BJ (cell line): ENCODE results near the gene CDKAL1. TPM values are rescaled to one million over a fixed set of nuclear protein-coding genes. Genes with fewer than 3 reads are reported as not detected.
A peak's percentile ranks its signal among the peaks of the same experiment; 100 is the strongest.
"Not testable (repeated sequence)": the region's sequence is repeated elsewhere in the genome, so short reads cannot be mapped to it uniquely, and the experiment has no call there.

Experiments
- CTCF ChIA-PET: fragments of 350-600 bp; formaldehyde crosslinking; extraction: SDS; loops from one replicate; lab custom pipeline; 2021; ENCODE audit warnings: antibody characterized with exemption, inconsistent platforms; lab: Yijun Ruan, JAX
- POLR2A ChIA-PET: fragments of 300-600 bp; sonication (Branson Sonifier 250); formaldehyde crosslinking; extraction: SDS; loops from one replicate; lab custom pipeline; 2021; ENCODE audit warnings: antibody characterized with exemption; lab: Charles Lee
- DNase-seq: peaks from one replicate; pipeline ENCODE4 v3.0.0-alpha.2; 2011; ENCODE audit warnings: low read depth
- H3K27me3 ChIP-seq: 2 replicates; pipeline ENCODE4 v1.6.0; 2011; ENCODE audit warnings: low read length; ENCODE audit not compliant: control insufficient read depth, insufficient read depth
- H3K36me3 ChIP-seq: 2 replicates; pipeline ENCODE4 v1.5.1; 2011; ENCODE audit warnings: low read length; ENCODE audit not compliant: control insufficient read depth, insufficient read depth
- H3K4me3 ChIP-seq: 2 replicates; pipeline ENCODE4 v1.5.1; 2011; ENCODE audit warnings: low read depth, mild to moderate bottlenecking, control low read depth, low read length
- polyA plus RNA-seq: library from polyadenylated mRNA; depleted of rRNA; stranded (reverse); fragments of >200 nt; gene quantifications from 2 replicates; pipeline ENCODE4 v1.2.3, GENCODE V29; 2011
- TF ChIP-seq, protein P1 (sequence below): IDR thresholded peaks from 2 replicates; pipeline ENCODE4 v1.5.1; 2011; ENCODE audit warnings: low read depth, mild to moderate bottlenecking, control low read depth, inconsistent platforms, low read length, moderate library complexity; ENCODE audit not compliant: insufficient read depth

CDKAL1 gene
- polyA plus RNA-seq, 1 experiment, result 3.8 TPM

DNA sequence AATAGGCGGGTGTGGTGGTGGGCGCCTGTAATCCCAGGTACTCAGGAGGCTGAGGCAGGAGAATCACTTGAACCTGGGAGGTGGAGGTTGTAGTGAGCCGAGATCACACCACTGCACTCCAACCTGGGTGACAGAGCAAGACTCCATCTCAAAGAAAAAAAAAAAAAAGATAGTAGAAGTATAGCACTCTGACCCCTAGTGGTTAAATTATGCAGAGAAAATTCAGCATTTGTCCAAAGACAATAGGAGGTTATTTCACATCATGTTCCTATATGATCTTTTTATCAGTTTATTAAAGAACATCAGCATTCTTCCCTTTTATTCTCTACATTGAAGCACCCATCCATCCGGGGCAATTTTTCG, 5.2 kb upstream of the CDKAL1 start:
- TF ChIP-seq, protein P1, sequence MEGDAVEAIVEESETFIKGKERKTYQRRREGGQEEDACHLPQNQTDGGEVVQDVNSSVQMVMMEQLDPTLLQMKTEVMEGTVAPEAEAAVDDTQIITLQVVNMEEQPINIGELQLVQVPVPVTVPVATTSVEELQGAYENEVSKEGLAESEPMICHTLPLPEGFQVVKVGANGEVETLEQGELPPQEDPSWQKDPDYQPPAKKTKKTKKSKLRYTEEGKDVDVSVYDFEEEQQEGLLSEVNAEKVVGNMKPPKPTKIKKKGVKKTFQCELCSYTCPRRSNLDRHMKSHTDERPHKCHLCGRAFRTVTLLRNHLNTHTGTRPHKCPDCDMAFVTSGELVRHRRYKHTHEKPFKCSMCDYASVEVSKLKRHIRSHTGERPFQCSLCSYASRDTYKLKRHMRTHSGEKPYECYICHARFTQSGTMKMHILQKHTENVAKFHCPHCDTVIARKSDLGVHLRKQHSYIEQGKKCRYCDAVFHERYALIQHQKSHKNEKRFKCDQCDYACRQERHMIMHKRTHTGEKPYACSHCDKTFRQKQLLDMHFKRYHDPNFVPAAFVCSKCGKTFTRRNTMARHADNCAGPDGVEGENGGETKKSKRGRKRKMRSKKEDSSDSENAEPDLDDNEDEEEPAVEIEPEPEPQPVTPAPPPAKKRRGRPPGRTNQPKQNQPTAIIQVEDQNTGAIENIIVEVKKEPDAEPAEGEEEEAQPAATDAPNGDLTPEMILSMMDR, result peak; percentile 35
- H3K4me3 ChIP-seq, DNase-seq, H3K36me3 ChIP-seq, POLR2A ChIA-PET, H3K27me3 ChIP-seq: not testable (repeated sequence)
- CTCF ChIA-PET, result interaction anchor here (1.0 to 2.7 kb wide), 19 partner anchors 10 to 438 kb away, joined by 3 to 24 read pairs (median 7); no protein-coding TSS in a partner anchor

DNA sequence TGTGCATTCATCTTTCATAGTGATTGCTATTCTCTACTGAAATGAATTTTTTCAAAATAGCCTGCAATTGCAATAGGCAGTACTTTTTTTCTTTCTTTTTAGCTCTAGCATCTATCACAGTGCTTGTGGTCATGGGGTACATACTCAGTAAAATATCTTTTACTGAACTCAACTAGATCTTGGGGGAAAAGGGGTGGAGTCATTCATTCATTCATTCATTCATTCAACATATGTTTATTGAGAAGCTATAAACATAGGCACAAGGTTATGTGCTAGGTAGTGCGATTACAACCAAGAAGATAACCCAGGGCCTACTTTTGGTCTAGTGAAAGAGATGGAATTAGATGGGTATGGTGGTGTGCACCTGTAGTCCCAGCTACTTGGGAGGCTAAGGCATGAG, 1.4 kb upstream of the CDKAL1 start:
- Histone ChIP-seq H3K4me3 (no peak overlapping the region), H3K36me3 (no peaks in the 10 kb centered on the region), H3K27me3 (no peaks in the 10 kb centered on the region)
- ChIA-PET POLR2A (no interaction called here), CTCF (interaction anchor here (1.3 kb wide), 1 partner anchor 243 kb away, joined by 9 read pairs; no protein-coding TSS in a partner anchor)
- no peak for DNase-seq
- TF ChIP-seq, protein P1, result no peak

- CTCF ChIA-PET, result interaction anchor here (1.2 kb wide), 1 partner anchor 243 kb away, joined by 4 read pairs; no protein-coding TSS in a partner anchor
Observed at GRCh38 chr6:20533746-20534294, 437 bp upstream of the CDKAL1 start.

GRCh38 chr6:20538131-20538662, 3.9 kb downstream of the CDKAL1 start:
- Histone ChIP-seq H3K27me3 (no peaks in the 10 kb centered on the region), H3K4me3 (no peak overlapping the region), H3K36me3 (no peaks in the 10 kb centered on the region; the same call in 1 of the 2 replicates)
- TF ChIP-seq, protein P1, result no peak
- no peak for DNase-seq
- ChIA-PET CTCF (no interaction called here), POLR2A (no interaction called here)

More at GRCh38 chr6:20533746-20534294, 437 bp upstream of the CDKAL1 start:
- H3K4me3 ChIP-seq, result peak overlapping the region; percentile 53
- no peaks in the 10 kb centered on the region for H3K27me3 ChIP-seq
- H3K36me3 ChIP-seq, result no peaks in the 10 kb centered on the region; the same call in 1 of the 2 replicates
- POLR2A ChIA-PET, result no interaction called here
- DNase-seq, result no peak
- TF ChIP-seq, protein P1, result no peak

GRCh38 chr6:20538907-20539306, 4.7 kb downstream of the CDKAL1 start:
- ChIA-PET POLR2A (no interaction called here), CTCF (no interaction called here)
- no peak for DNase-seq
- Histone ChIP-seq H3K36me3 (no peaks in the 10 kb centered on the region; the same call in 1 of the 2 replicates), H3K27me3 (no peaks in the 10 kb centered on the region), H3K4me3 (no peak overlapping the region)
- TF ChIP-seq, protein P1, result no peak
